HepG2 (cell line): ENCODE data around the gene DTWD2. TPM values are rescaled to one million over a fixed set of nuclear protein-coding genes. Genes with fewer than 3 reads are reported as not detected.
"Not testable (repeated sequence)": the region's sequence is repeated elsewhere in the genome, so short reads cannot be mapped to it uniquely, and the experiment has no call there.

Experiments
- ATAC-seq: fragments of 200-7000 bp; cut with Tn5 transposase; 3 replicates; pipeline ENCODE4 v1.9.1; 2020; ENCODE audit warnings: mild to moderate bottlenecking, moderate library complexity
- BruUV-seq: library from RNA; stranded (reverse); fragments of 400-500 nt; replicated peaks from 2 replicates; lab custom pipeline; 2021; lab: Mats Ljungman, UMichigan
- CTCF ChIA-PET: fragments of 300-600 bp; formaldehyde crosslinking; extraction: SDS; loops from one replicate; lab custom pipeline; 2021; ENCODE audit warnings: low total read pairs, inconsistent platforms, low intra/inter-chr PET ratio; lab: Yijun Ruan, JAX
- POLR2A ChIA-PET: fragments of 350-600 bp; sonication (Branson Sonifier 250); formaldehyde crosslinking; loops from one replicate; lab custom pipeline; 2020; ENCODE audit warnings: antibody characterized with exemption, inconsistent platforms; lab: Yijun Ruan, JAX
- DNase-seq: peaks from one replicate; pipeline ENCODE4 v3.0.0-alpha.2; 2015; ENCODE audit warnings: low spot score
- FAIRE-seq: peaks from 3 replicates; lab custom pipeline; 2011; peaks lifted over from hg19 to GRCh38; lab: Jason Lieb, UNC
- H2AFZ ChIP-seq: one replicate; pipeline ENCODE4 v1.6.1; 2011; ENCODE audit warnings: low read length, inconsistent platforms
- H3K27ac ChIP-seq: fragments of 300-600 bp; 3 replicates; pipeline ENCODE4 v1.8.0; 2011; ENCODE audit warnings: mixed run types, mild to moderate bottlenecking, mixed read lengths, low read length, inconsistent platforms; ENCODE audit not compliant: insufficient read depth; ENCODE audit errors: extremely low read length
- H3K27me3 ChIP-seq, 2 experiments: fragments of 200-600 bp in 1 of 2; 2 replicates in 1 of 2; 3 replicates in 1 of 2; pipeline versions ENCODE4 v1.6.0 to v1.8.0; 2011; ENCODE audit warnings: low read length in 2 of 2, mild to moderate bottlenecking in 2 of 2, moderate library complexity in 2 of 2, inconsistent platforms in 1 of 2; ENCODE audit not compliant: insufficient read depth in 2 of 2, control insufficient read depth in 1 of 2
- H3K36me3 ChIP-seq, 2 experiments: fragments of 200-600 bp in 1 of 2; replicated peaks in 1 of 2; 2 replicates in 1 of 2; 3 replicates in 1 of 2; pipeline versions ENCODE4 v1.5.1 to v1.8.0; 2011; ENCODE audit warnings: low read length in 2 of 2, inconsistent platforms in 1 of 2; ENCODE audit not compliant: insufficient read depth in 2 of 2, control insufficient read depth in 1 of 2
- H3K4me1 ChIP-seq: 2 replicates; pipeline ENCODE4 v1.5.1; 2012; ENCODE audit warnings: low read length, inconsistent platforms; ENCODE audit not compliant: insufficient read depth
- H3K4me2 ChIP-seq: 2 replicates; pipeline ENCODE4 v1.6.0; 2011; ENCODE audit warnings: low read depth, low read length, inconsistent platforms
- H3K4me3 ChIP-seq, 3 experiments: fragments of 200-600 bp in 1 of 3; sonication (generic), shearing (Covaris generic) in 1 of 3; replicated peaks in 1 of 3; 2 replicates each; pipeline ENCODE4 v1.5.1; 2011 to 2016; ENCODE audit warnings: low read length in 3 of 3, inconsistent platforms in 2 of 3, low read depth in 2 of 3, mild to moderate bottlenecking in 2 of 3, control low read depth in 1 of 3, mixed read lengths in 1 of 3; ENCODE audit not compliant: insufficient read depth in 1 of 3
- H3K79me2 ChIP-seq: one replicate; pipeline ENCODE4 v1.6.1; 2011; ENCODE audit warnings: low read length, inconsistent platforms; ENCODE audit not compliant: insufficient read depth
- H3K9ac ChIP-seq: 2 replicates; pipeline ENCODE4 v1.6.0; 2011; ENCODE audit warnings: mild to moderate bottlenecking, low read depth, low read length, inconsistent platforms; ENCODE audit not compliant: insufficient read depth
- H3K9me3 ChIP-seq: 2 replicates; pipeline ENCODE4 v1.5.1; 2012; ENCODE audit warnings: mild to moderate bottlenecking, low read length
- H4K20me1 ChIP-seq: 2 replicates; pipeline ENCODE4 v1.6.0; 2011; ENCODE audit warnings: inconsistent platforms, mild to moderate bottlenecking, low read length, moderate library complexity; ENCODE audit not compliant: insufficient read depth
- ATF1 ChIP-seq: IDR thresholded peaks from 2 replicates; pipeline ENCODE4 v1.6.1; 2016; ENCODE audit warnings: mild to moderate bottlenecking, control low read depth
- FOXC1 ChIP-seq: sonication (generic); formaldehyde crosslinking; IDR thresholded peaks from 2 replicates; pipeline ENCODE4 v1.8.0; 2022; ENCODE audit warnings: mild to moderate bottlenecking, missing genetic modification reagents, borderline replicate concordance
- HNRNPUL1 ChIP-seq: fragments of 200-400 bp; formaldehyde crosslinking; IDR thresholded peaks from 2 replicates; pipeline ENCODE4 v1.6.1; 2017; ENCODE audit warnings: low read depth, mild to moderate bottlenecking, low read length, moderate library complexity
- NCOA2 ChIP-seq: sonication (generic); formaldehyde crosslinking; IDR thresholded peaks from 2 replicates; pipeline ENCODE4 v1.8.0; 2022; ENCODE audit warnings: inconsistent platforms
- THAP11 ChIP-seq: IDR thresholded peaks from 2 replicates; pipeline ENCODE4 v1.6.1; 2016; ENCODE audit warnings: missing biosample characterization, missing genetic modification reagents
- YEATS2 ChIP-seq: sonication (generic); formaldehyde crosslinking; IDR thresholded peaks from 2 replicates; pipeline ENCODE4 v1.4.0; 2020; ENCODE audit warnings: missing genetic modification reagents, borderline replicate concordance
- ZNF12 ChIP-seq: sonication (generic); formaldehyde crosslinking; IDR thresholded peaks from 2 replicates; pipeline ENCODE4 v1.5.0; 2020; ENCODE audit warnings: missing genetic modification reagents
- ZNF740 ChIP-seq: sonication (generic); formaldehyde crosslinking; IDR thresholded peaks from 2 replicates; pipeline ENCODE4 v1.4.0; 2020; ENCODE audit warnings: missing genetic modification reagents
- ZNF749 ChIP-seq: sonication (generic); formaldehyde crosslinking; IDR thresholded peaks from 2 replicates; pipeline ENCODE4 v1.8.0; 2022; ENCODE audit warnings: mild to moderate bottlenecking, missing genetic modification reagents, moderate library complexity, borderline replicate concordance
- ZNF766 ChIP-seq: sonication (generic); formaldehyde crosslinking; IDR thresholded peaks from 2 replicates; pipeline ENCODE4 v1.5.0; 2020; ENCODE audit warnings: missing genetic modification reagents, borderline replicate concordance
- ZSCAN5A ChIP-seq: sonication (generic); formaldehyde crosslinking; IDR thresholded peaks from 2 replicates; pipeline ENCODE4 v1.8.0; 2022; ENCODE audit warnings: mild to moderate bottlenecking, missing genetic modification reagents, borderline replicate concordance
- WGBS: methylation state at CpG from one replicate; pipeline ENCODE4 v1.1.6; 2017; ENCODE audit warnings: low lambda C conversion rate; 5-methylcytosine and 5-hydroxymethylcytosine counted together
- in situ Hi-C: cut with HindIII; loops from 2 replicates; pipeline ENCODE4 v1.10.0; 2017; ENCODE audit warnings: low pct_unique_long_range_greater_than_20kb; ENCODE audit not compliant: extremely low pct_ligation_motif_present
- intact Hi-C: fragments of 100-400 bp; cut with micrococcal nuclease; formaldehyde crosslinking; loops from one replicate; pipeline ENCODE4 v1.10.0; 2022; ENCODE audit not compliant: unreplicated experiment
- polyA plus RNA-seq, 8 experiments: library from polyadenylated mRNA; depleted of rRNA in 3 of 8; stranded (reverse) in 7 of 8; unstranded in 1 of 8; fragments of >200 nt; fragmentation: Illumina TruSeq in 4 of 8; extraction: Trizol in 4 of 8; gene quantifications; 2 replicates each; pipeline versions ENCODE4 v1.2.1 to v1.2.3, GENCODE V29; 2011 to 2016; ENCODE audit warnings: low read depth in 4 of 8, missing spikeins in 1 of 8, mixed read lengths in 1 of 8; ENCODE audit not compliant: insufficient read depth in 1 of 8
- total RNA-seq, 5 experiments: library from RNA; depleted of rRNA; stranded (reverse); fragments of >200 nt; fragmentation: Illumina TruSeq; extraction: Trizol; gene quantifications; 2 replicates each; pipeline ENCODE4 v1.2.3, GENCODE V29; 2016; ENCODE audit warnings: low read depth in 1 of 5

DTWD2 gene
- total and polyA plus RNA-seq, 2 of the 13 experiments (the other 11 are each of a cell fraction or from before 2014, with no cell fraction given): 1.6 to 6.0 TPM

DNA sequence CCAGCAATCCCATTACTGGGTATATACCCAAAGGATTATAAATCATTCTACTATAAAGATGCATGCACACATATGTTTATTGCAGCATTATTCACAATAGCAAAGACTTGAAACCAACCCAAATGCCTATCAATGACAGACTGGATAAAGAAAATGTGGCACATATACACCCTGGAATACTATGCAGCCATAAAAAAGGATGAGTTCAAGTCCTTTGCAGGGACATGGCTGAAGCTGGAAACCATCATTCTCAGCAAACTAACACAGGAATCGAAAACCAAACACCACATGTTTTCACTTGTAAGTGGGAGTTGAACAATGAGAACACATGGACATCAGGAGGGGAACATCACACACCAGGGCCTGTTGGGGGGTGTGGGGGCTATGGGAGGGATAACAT lies 138.8 kb downstream of the DTWD2 start:
- CTCF ChIA-PET, H3K27me3 ChIP-seq, BruUV-seq, intact Hi-C loops, DNase-seq, H3K4me2 ChIP-seq, in situ Hi-C loops, H2AFZ ChIP-seq, H3K79me2 ChIP-seq, ATAC-seq, H3K9me3 ChIP-seq, H3K27ac ChIP-seq, POLR2A ChIA-PET, H4K20me1 ChIP-seq, H3K9ac ChIP-seq, H3K4me1 ChIP-seq, FAIRE-seq, H3K36me3 ChIP-seq, H3K4me3 ChIP-seq: not testable (repeated sequence)
- WGBS: 68% methylated on average over 1 of the region's 1 CpG

GRCh38 chr5:118844351-118844750 lies 144.0 kb downstream of the DTWD2 start:
- in situ Hi-C loops (no loop called here), intact Hi-C loops (no loop called here)
- ATAC-seq (no peak), DNase-seq (no peak), FAIRE-seq (no peak)
- H4K20me1 ChIP-seq: no peaks in the 10 kb centered on the region
- WGBS: 98% methylated on average over 1 of the region's 1 CpG
- no peaks in the 10 kb centered on the region for H3K36me3 ChIP-seq
- no TSS peak for BruUV-seq
- TF ChIP-seq ZNF749 (CRISPR knock-in tag) (no peak), FOXC1 (CRISPR knock-in tag) (no peak), HNRNPUL1 (no peak), THAP11 (CRISPR knock-in tag) (no peak), ZNF740 (CRISPR knock-in tag) (no peak), YEATS2 (no peak), ZNF12 (CRISPR knock-in tag) (no peak), ATF1 (CRISPR knock-in tag) (no peak), NCOA2 (no peak), ZNF766 (no peak), ZSCAN5A (CRISPR knock-in tag) (no peak)
- H3K4me1 ChIP-seq: no peaks in the 10 kb centered on the region
- no peak overlapping the region for H3K4me3 ChIP-seq
- H3K4me2 ChIP-seq: no peak overlapping the region
- CTCF ChIA-PET: no interaction called here
- POLR2A ChIA-PET: no interaction called here
- H2AFZ ChIP-seq: no peak overlapping the region
- no peaks in the 10 kb centered on the region for H3K79me2 ChIP-seq
- no peaks in the 10 kb centered on the region for H3K27me3 ChIP-seq
- H3K9ac ChIP-seq: no peak overlapping the region
- no peaks in the 10 kb centered on the region for H3K9me3 ChIP-seq
- no peak overlapping the region for H3K27ac ChIP-seq
